Measurements from ENCODE around the gene HS1BP3. TPM values are rescaled to one million over a fixed set of nuclear protein-coding genes. Genes with fewer than 3 reads are reported as not detected.

Gene HS1BP3
- total and polyA plus RNA-seq, 2 of the 13 experiments (the other 11 are each of a cell fraction or from before 2014, with no cell fraction given), result 15.2 to 22.0 TPM

DNA sequence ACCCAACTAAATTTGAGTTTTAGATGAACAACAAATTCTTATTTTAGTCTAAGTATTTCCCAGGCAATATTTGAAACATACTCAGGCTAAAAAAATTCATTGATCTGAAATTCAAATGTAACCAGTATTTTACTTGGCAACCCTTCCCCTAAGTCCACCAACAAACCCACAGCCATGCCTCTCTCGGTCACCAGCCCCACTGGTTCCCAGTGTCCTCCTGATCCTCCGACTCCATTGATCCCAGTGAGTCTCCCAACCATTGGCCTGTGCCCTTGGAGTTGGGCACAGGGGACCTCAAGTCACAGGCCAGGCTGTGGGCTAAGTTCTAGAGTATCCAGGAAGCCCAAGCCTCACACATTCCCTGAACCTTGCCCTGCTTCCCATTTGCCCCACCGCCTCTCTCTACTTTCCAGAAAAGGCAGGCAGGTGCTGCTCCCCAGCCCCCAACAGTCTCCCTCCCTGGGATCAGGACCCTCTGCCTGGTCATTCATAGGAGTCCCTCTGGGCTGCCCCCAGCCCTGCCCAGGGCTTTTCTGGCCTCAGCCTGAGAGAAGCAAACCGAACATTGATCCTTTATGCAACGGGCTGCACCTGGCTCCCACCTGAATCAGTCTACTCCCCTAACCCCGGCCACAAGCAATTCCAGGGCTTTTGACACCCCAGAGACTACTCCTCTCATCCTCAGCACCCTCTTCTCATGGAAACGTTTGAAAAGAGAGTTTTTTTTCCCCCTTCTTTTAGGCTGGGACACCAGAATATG lies 81.3 kb downstream of the HS1BP3 start (continued):
- TF ChIP-seq, protein P1, sequence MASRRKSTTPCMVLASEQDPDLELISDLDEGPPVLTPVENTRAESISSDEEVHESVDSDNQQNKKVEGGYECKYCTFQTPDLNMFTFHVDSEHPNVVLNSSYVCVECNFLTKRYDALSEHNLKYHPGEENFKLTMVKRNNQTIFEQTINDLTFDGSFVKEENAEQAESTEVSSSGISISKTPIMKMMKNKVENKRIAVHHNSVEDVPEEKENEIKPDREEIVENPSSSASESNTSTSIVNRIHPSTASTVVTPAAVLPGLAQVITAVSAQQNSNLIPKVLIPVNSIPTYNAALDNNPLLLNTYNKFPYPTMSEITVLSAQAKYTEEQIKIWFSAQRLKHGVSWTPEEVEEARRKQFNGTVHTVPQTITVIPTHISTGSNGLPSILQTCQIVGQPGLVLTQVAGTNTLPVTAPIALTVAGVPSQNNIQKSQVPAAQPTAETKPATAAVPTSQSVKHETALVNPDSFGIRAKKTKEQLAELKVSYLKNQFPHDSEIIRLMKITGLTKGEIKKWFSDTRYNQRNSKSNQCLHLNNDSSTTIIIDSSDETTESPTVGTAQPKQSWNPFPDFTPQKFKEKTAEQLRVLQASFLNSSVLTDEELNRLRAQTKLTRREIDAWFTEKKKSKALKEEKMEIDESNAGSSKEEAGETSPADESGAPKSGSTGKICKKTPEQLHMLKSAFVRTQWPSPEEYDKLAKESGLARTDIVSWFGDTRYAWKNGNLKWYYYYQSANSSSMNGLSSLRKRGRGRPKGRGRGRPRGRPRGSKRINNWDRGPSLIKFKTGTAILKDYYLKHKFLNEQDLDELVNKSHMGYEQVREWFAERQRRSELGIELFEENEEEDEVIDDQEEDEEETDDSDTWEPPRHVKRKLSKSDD (CRISPR knock-in tag; IDR thresholded peaks at IDR 0.05; ENCODE audit: low read depth), result no peak
- TF ChIP-seq, protein P2, sequence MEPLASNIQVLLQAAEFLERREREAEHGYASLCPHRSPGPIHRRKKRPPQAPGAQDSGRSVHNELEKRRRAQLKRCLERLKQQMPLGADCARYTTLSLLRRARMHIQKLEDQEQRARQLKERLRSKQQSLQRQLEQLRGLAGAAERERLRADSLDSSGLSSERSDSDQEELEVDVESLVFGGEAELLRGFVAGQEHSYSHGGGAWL (CRISPR knock-in tag; IDR thresholded peaks at IDR 0.05), result no peak
- TF ChIP-seq MYC (CRISPR knock-in tag; IDR thresholded peaks at IDR 0.05; ENCODE audit: borderline replicate concordance) (no peak), JUND (CRISPR knock-in tag; IDR thresholded peaks at IDR 0.05) (no peak), PPARG (CRISPR knock-in tag; conservative IDR thresholded peaks at IDR 0.05) (0 out of 2 replicates have a peak, but pooled peaks have one; percentile 45), EP300 (IDR thresholded peaks at IDR 0.05; ENCODE audit: low read depth in 2 of 2, low read length in 2 of 2) (no peak), EP300 (CRISPR knock-in tag; IDR thresholded peaks at IDR 0.05; ENCODE audit: borderline replicate concordance) (no peak), KMT2A (CRISPR knock-in tag; IDR thresholded peaks at IDR 0.05) (no peak; the same call in 1 of the 2 replicates), SMC3 (IDR thresholded peaks at IDR 0.05; ENCODE audit: low read length) (no peak), ZNF709 (CRISPR knock-in tag; IDR thresholded peaks at IDR 0.05) (no peak), CREB1 (IDR thresholded peaks at IDR 0.05) (no peak), CREB1 (CRISPR knock-in tag; IDR thresholded peaks at IDR 0.05) (no peak), ZNF253 (CRISPR knock-in tag; IDR thresholded peaks at IDR 0.05; ENCODE audit: borderline replicate concordance) (no peak), ZFX (CRISPR knock-in tag; IDR thresholded peaks at IDR 0.05; ENCODE audit: low read depth) (peak; percentile 34; the same call in 1 of the 2 replicates), ZNF549 (CRISPR knock-in tag; IDR thresholded peaks at IDR 0.05) (peak; percentile 85; the same call in 1 of the 2 replicates), ZNF883 (CRISPR knock-in tag; IDR thresholded peaks at IDR 0.05; ENCODE audit: not compliant biosample characterization) (no peak), FLYWCH1 (CRISPR knock-in tag; IDR thresholded peaks at IDR 0.05) (no peak), ZNF761 (CRISPR knock-in tag; conservative IDR thresholded peaks at IDR 0.05) (peak; percentile 79)
- TF ChIP-seq, protein P3, sequence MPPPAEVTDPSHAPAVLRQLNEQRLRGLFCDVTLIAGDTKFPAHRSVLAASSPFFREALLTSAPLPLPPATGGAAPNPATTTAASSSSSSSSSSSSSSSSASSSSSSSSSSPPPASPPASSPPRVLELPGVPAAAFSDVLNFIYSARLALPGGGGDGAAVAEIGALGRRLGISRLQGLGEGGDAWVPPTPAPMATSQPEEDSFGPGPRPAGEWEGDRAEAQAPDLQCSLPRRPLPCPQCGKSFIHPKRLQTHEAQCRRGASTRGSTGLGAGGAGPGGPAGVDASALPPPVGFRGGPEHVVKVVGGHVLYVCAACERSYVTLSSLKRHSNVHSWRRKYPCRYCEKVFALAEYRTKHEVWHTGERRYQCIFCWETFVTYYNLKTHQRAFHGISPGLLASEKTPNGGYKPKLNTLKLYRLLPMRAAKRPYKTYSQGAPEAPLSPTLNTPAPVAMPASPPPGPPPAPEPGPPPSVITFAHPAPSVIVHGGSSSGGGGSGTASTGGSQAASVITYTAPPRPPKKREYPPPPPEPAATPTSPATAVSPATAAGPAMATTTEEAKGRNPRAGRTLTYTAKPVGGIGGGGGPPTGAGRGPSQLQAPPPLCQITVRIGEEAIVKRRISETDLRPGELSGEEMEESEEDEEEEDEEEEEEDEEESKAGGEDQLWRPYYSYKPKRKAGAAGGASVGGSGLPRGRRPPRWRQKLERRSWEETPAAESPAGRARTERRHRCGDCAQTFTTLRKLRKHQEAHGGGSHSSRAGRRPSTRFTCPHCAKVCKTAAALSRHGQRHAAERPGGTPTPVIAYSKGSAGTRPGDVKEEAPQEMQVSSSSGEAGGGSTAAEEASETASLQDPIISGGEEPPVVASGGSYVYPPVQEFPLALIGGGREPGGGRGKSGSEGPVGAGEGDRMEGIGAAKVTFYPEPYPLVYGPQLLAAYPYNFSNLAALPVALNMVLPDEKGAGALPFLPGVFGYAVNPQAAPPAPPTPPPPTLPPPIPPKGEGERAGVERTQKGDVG (CRISPR knock-in tag; IDR thresholded peaks at IDR 0.05; ENCODE audit: borderline replicate concordance), result no peak
- TF ChIP-seq, protein P4, sequence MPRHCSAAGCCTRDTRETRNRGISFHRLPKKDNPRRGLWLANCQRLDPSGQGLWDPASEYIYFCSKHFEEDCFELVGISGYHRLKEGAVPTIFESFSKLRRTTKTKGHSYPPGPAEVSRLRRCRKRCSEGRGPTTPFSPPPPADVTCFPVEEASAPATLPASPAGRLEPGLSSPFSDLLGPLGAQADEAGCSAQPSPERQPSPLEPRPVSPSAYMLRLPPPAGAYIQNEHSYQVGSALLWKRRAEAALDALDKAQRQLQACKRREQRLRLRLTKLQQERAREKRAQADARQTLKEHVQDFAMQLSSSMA (CRISPR knock-in tag; IDR thresholded peaks at IDR 0.05), result no peak
- TF ChIP-seq, protein P5, sequence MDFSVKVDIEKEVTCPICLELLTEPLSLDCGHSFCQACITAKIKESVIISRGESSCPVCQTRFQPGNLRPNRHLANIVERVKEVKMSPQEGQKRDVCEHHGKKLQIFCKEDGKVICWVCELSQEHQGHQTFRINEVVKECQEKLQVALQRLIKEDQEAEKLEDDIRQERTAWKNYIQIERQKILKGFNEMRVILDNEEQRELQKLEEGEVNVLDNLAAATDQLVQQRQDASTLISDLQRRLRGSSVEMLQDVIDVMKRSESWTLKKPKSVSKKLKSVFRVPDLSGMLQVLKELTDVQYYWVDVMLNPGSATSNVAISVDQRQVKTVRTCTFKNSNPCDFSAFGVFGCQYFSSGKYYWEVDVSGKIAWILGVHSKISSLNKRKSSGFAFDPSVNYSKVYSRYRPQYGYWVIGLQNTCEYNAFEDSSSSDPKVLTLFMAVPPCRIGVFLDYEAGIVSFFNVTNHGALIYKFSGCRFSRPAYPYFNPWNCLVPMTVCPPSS (IDR thresholded peaks at IDR 0.05), result no peak

Measured in HepG2 (cell line).